ENCODE results near the gene DOCK4.

The DOCK4 gene

DNA sequence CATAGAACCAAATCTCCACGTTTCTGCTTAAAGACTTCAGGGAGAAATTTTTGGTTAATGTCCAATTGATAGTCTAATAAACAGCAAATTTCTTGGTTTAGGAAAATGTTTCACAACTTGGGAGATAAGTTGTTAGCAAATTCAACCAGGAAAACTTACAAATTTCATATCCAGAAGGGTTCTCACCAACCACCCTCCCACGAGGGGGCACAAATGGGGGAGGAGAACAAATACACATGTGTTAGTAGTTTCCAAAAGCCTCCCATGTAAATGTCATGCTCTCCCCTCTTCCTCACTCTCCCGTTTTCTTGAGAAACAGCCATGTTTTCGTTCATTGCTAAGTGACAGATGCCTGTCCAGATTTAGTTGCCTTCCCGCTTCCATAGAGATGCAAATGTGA is 10.5 kb downstream of the DOCK4 start:
- no peak for ATAC-seq (replicated peaks)

DNA sequence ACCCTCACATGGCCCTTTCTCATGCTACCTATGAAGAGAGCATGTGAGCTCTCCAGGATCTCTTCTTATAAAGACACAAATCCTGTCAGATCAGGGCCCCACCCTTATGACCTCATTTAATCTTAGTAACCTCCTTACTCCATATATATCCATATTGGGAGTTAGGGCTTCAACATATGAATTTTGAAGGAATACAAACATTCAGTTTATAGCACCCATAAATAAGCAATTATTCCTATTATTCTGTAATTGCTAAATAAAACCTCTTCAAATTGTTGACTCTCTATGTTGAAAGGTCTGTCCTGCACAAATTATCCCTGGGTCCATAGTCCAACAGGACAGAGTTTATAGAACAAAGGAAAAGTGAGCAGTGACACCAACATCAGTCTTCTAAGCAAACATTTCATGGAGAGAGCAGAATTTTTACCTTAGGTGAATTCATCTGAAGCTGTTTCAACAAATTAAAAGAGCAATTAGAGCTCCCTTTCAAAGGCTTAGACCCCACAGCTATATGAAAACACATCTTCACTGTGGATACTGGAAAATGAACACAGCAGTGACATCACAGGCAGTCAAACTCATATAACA is 12.2 kb downstream of the DOCK4 start:
- Mint-ChIP-seq H3K4me1 (ENCODE audit: low read depth in 2 of 2) (no peaks in the 10 kb centered on the region), H3K9me3 (no peaks in the 10 kb centered on the region), H3K27ac (no peak overlapping the region), H3K27me3 (peaks cover 68 to 70% of the 10 kb centered on the region in 2 donors), H3K36me3 (ENCODE audit: insufficient read depth) (no peaks in the 10 kb centered on the region), H3K4me3 (no peak overlapping the region)
- ATAC-seq (replicated peaks) (no peak), DNase-seq (no peak)

More for the DNA sequence above, 10.5 kb downstream of the DOCK4 start:
- Mint-ChIP-seq H3K4me3 (no peak overlapping the region), H3K36me3 (ENCODE audit: insufficient read depth) (no peaks in the 10 kb centered on the region), H3K9me3 (no peaks in the 10 kb centered on the region), H3K27ac (no peak overlapping the region), H3K27me3 (peaks cover 70 to 74% of the 10 kb centered on the region in 2 donors), H3K4me1 (ENCODE audit: low read depth in 2 of 2) (no peaks in the 10 kb centered on the region)
- DNase-seq, result no peak

DNA sequence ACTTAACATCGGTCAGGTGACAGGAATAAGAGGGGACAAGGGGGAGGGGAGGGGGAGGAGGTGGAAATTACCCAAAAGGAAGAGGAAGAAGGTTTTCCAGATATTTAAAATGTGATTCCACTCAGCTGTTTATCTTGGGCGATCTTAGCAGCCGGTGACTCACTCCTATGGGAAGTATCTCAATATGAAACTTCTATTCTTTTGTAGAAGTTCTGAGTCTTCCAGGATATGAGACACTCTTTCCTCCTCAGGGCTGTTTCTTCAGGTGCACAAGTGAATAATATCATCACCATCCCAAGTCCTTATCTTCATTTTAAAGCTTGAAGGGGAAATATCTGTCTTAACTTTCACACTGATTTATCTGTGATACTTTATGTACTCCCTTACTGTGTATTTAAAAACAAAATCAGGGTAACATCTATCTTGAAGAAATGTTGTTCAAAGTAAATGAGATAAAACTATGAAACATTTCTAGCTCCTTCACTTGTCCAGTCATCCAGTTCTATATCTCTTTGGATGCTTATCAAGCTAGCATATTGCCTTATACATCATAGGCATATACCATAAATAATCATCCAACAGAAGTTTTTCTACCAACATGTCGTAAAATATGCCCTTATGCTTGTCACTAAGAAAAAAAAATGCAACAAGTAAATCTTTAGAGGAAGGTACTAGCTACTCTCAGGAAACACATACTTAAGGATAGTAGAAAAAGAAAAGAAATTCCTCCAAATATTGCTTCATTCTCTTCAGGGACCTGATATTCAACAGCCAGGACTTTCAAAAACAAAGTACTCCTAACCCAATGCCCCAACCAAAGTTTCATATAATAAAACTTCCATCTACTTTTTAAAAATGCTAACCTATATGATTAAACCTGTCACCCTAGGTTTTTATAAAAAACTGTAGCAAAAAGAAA is 13.7 kb downstream of the DOCK4 start:
- no peak for ATAC-seq (replicated peaks)

DNA sequence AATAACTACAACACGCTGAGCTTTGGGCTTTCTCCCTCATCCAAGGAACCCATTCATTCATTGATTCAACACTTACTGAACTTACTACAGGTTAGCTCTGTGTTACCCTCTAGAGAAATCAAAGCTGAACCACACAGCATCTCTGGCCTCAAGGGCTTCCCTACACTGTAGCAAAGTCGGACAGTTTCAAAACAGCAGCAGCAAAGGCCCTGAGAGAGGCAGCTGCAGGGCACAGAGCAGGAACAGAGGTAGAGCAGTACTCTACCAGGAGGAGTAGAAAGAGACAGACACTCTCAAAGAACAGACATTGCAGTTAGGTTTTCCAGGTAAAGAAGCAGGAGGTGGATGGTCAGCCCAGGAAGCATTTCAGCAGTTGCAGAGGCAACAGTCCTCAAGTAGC is 16.1 kb downstream of the DOCK4 start:
- Mint-ChIP-seq H3K9me3 (no peaks in the 10 kb centered on the region), H3K4me1 (ENCODE audit: low read depth in 2 of 2) (no peaks in the 10 kb centered on the region), H3K36me3 (ENCODE audit: insufficient read depth) (no peaks in the 10 kb centered on the region), H3K4me3 (no peak overlapping the region), H3K27ac (no peak overlapping the region), H3K27me3 (peaks cover 33 to 35% of the 10 kb centered on the region in 2 donors)
- no peak for DNase-seq
- ATAC-seq (replicated peaks), result no peak

More for the DNA sequence above, 13.7 kb downstream of the DOCK4 start:
- DNase-seq, result no peak
- H3K4me1 Mint-ChIP-seq (ENCODE audit: low read depth in 2 of 2), result no peaks in the 10 kb centered on the region
- no peak overlapping the region for H3K27ac Mint-ChIP-seq
- H3K36me3 Mint-ChIP-seq (ENCODE audit: insufficient read depth), result no peaks in the 10 kb centered on the region
- no peaks in the 10 kb centered on the region for H3K9me3 Mint-ChIP-seq
- H3K27me3 Mint-ChIP-seq, result peaks cover 54 to 56% of the 10 kb centered on the region in 2 donors
- no peak overlapping the region for H3K4me3 Mint-ChIP-seq

DNA sequence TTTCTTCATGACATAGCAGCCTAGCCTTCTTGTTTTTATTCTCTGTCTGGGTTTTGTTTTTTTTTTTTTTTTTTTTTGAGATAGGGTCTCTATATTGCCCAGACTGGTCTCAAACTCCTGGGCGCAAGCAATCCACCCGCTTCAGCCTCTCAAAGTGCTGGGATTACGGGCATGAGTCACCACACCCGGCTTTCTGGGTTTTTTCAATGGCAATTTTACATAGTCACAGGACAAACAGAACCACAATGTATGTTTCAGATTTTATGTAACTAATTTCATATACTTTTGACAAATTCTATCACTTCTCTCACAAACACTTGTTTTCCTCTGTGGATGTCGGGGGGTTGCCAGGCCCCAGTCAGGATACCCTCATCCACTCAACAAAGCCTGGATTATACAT is 16.5 kb downstream of the DOCK4 start:
- H3K36me3 Mint-ChIP-seq (ENCODE audit: insufficient read depth), result no peaks in the 10 kb centered on the region
- no peaks in the 10 kb centered on the region for H3K9me3 Mint-ChIP-seq
- H3K4me1 Mint-ChIP-seq (ENCODE audit: low read depth in 2 of 2), result no peaks in the 10 kb centered on the region
- H3K27me3 Mint-ChIP-seq, result peaks cover 36% of the 10 kb centered on the region in 2 donors
- ATAC-seq (replicated peaks), result no peak
- H3K27ac Mint-ChIP-seq, result no peak overlapping the region
- DNase-seq, result no peak
- no peak overlapping the region for H3K4me3 Mint-ChIP-seq

DNA sequence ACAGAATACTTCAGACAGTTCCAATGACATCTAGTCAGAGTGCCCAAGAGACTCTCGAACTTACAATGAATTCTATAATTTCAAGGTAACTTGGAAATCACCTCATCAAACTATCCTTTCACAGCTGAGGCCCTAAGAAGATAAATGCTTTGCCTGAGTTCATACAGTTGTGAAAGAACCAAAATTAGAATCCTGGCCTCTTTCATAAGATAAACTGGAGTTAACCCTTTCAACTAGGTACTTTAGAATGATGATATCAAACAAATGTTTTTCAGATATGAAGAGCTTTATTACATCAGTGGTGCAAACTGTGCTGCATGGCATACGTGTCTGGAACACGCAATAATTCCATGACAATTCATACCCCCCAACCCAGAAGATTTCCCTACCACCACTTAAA is 17.9 kb downstream of the DOCK4 start:
- Mint-ChIP-seq H3K36me3 (ENCODE audit: insufficient read depth) (no peaks in the 10 kb centered on the region), H3K27ac (no peak overlapping the region), H3K4me3 (no peak overlapping the region), H3K9me3 (no peaks in the 10 kb centered on the region), H3K4me1 (ENCODE audit: low read depth in 2 of 2) (no peaks in the 10 kb centered on the region), H3K27me3 (peaks cover 28 to 35% of the 10 kb centered on the region in 2 donors)
- no peak for DNase-seq
- no peak for ATAC-seq (replicated peaks)

DNA sequence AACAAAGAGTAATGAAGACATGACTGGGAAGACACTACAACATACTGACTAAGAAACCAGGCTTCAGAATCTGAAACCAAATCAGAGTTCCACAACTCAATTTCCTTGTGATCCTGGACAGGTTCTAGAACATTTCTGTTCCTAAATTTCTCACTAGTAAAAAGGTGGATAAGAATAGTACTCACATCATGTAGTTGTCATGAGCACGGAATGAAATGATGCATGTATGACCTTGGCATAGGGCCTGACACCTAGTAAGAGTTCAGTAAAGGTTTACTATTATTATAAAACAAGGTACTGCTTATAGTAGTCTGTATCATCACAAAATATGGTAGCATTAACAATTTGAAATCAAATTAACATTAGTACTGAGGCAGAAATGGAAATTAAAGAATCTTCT is 19.9 kb downstream of the DOCK4 start:
- Mint-ChIP-seq H3K4me3 (no peak overlapping the region), H3K27ac (no peak overlapping the region)

DNA sequence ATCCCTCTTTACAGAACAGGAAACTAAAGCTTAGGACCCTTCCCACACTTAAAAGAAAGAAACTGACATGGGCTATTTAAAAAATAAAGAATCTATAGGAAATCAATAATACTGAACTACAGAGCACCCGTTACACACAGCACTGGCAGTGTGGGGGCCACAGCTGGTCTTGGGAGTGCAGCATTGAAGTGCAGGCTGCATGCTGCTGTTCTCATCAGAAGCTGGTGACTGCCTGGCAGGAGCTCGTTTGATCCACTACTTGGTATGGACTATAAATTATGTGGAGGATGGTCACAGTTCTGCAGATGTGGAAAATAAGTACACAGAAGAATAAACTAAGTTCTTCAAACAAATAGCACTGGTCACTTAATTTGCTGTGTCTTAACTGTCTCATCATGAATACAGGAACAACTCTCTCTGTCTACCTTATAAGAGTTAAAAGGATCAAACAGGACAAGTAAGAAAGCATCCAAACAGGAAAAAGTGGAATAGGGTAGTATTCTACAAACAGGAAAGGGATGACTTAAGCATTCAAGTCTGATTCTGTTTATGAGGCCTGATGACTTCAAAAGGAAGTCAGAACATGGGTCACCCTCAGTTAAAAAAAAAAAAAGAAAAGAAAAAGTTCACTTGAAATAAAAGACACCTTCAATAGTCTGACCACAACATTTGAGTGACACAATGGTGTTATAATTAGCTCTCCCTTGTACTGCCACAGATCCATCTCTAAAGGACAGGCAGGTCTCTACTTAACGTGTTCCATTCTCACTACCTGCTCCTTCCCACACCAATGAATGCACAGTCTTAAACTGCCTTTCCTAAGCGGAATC is 21.0 kb downstream of the DOCK4 start:
- H3K27me3 Mint-ChIP-seq, result peaks cover 22 to 28% of the 10 kb centered on the region in 2 donors
- DNase-seq, result no peak
- H3K36me3 Mint-ChIP-seq (ENCODE audit: insufficient read depth), result no peaks in the 10 kb centered on the region
- no peaks in the 10 kb centered on the region for H3K4me1 Mint-ChIP-seq (ENCODE audit: low read depth in 2 of 2)
- no peaks in the 10 kb centered on the region for H3K9me3 Mint-ChIP-seq
- H3K4me3 Mint-ChIP-seq, result no peak overlapping the region
- no peak for ATAC-seq (replicated peaks)
- no peak overlapping the region for H3K27ac Mint-ChIP-seq

More for the DNA sequence above, 19.9 kb downstream of the DOCK4 start:
- H3K4me1 Mint-ChIP-seq (ENCODE audit: low read depth in 2 of 2), result no peaks in the 10 kb centered on the region
- no peaks in the 10 kb centered on the region for H3K36me3 Mint-ChIP-seq (ENCODE audit: insufficient read depth)
- DNase-seq, result no peak
- no peak for ATAC-seq (replicated peaks)
- H3K9me3 Mint-ChIP-seq, result no peaks in the 10 kb centered on the region
- H3K27me3 Mint-ChIP-seq, result peaks cover 31% of the 10 kb centered on the region in 2 donors

DNA sequence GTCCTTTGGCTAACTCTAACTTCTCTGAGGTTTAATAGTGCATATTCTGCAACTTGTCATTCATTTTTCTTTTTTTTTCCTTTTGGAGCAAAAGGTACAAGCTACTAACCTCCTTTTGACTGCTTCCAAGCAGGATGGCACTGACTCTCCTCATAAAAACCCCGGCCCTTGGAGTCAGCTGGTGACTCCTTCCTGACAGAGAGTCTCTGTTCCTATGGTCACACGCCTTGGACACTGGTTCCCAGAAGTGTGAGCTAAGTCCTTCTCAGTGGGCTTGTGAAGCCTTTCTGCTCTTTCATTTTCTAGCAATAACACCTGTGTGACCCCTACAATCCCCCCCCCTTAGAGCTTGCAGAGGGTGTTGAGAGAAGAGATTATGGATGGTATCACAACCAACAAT is 21.7 kb downstream of the DOCK4 start:
- Mint-ChIP-seq H3K9me3 (no peaks in the 10 kb centered on the region), H3K4me3 (no peak overlapping the region), H3K27ac (no peak overlapping the region), H3K36me3 (ENCODE audit: insufficient read depth) (no peaks in the 10 kb centered on the region), H3K4me1 (ENCODE audit: low read depth in 2 of 2) (no peaks in the 10 kb centered on the region), H3K27me3 (peaks cover 18 to 20% of the 10 kb centered on the region in 2 donors)
- no peak for ATAC-seq (replicated peaks)
- no peak for DNase-seq

DNA sequence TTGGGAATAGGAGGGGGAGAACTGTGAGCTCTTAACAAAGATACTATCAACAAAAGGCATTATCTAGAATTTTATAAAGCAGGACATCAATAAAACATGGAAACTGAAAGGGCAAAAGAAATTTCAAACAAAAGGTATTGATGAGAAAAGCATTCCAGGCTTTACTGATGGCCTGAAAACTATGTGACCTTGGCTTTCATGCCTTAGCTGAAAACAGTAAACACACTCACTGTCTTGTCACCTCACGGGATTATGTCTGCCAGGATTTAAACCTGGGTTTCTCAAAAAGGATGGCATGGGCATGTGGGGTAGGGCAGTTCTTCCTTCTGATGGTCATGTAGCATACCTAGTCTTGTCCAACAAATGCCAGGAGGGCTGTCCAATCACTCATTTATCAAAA is 22.9 kb downstream of the DOCK4 start:
- Mint-ChIP-seq H3K4me1 (ENCODE audit: low read depth in 2 of 2) (no peaks in the 10 kb centered on the region), H3K4me3 (no peak overlapping the region), H3K36me3 (ENCODE audit: insufficient read depth) (no peaks in the 10 kb centered on the region), H3K27ac (no peak overlapping the region), H3K27me3 (peaks cover 20 to 24% of the 10 kb centered on the region in 2 donors), H3K9me3 (no peaks in the 10 kb centered on the region)
- ATAC-seq (replicated peaks) (no peak), DNase-seq (no peak)

DNA sequence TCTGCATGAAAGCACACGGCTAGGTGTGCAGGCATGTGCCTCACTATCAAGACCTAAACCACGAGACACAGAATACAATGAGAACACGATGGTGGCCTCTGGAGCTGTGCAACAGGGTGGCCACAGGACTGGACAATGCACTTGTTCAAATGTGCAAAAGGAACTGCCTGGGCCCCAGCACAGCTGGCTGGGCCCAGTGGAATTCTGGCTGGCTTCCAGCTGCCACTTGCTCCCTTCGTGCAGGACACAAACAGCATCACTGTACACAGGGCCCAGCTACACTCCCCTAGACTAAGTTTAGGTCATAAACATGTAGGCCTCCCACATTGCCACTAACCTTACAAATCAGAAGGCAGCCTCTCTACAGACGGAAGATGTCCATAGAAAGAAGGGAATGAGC is 23.4 kb downstream of the DOCK4 start:
- H3K4me3 Mint-ChIP-seq, result no peak overlapping the region
- ATAC-seq (replicated peaks), result no peak
- H3K4me1 Mint-ChIP-seq (ENCODE audit: low read depth in 2 of 2), result no peaks in the 10 kb centered on the region
- no peak overlapping the region for H3K27ac Mint-ChIP-seq
- H3K36me3 Mint-ChIP-seq (ENCODE audit: insufficient read depth), result no peaks in the 10 kb centered on the region
- no peak for DNase-seq
- H3K27me3 Mint-ChIP-seq, result peaks cover 24 to 29% of the 10 kb centered on the region in 2 donors
- no peaks in the 10 kb centered on the region for H3K9me3 Mint-ChIP-seq

DNA sequence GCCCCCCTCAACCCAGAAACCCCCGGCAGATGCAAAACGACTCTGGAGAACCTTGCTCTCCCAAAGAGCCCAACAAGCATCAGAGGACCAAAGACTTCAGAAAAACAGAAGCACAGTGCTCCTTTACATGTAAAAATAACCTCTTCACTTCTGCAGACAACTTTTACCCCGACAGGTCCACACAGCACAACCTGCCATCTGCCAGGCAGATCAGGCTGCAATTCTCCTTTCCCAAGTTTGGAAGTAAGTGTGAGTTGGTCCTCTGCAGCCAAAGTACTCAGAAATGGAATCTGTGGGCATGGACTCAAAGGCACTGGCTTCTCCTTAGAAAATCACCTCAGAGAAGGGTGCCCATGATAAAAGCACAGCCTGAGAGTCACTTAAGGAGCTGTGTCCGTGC is 26.0 kb downstream of the DOCK4 start:
- ATAC-seq (replicated peaks) (no peak), DNase-seq (no peak)
- no peaks in the 10 kb centered on the region for H3K4me1 Mint-ChIP-seq (ENCODE audit: low read depth in 2 of 2)
- H3K36me3 Mint-ChIP-seq (ENCODE audit: insufficient read depth), result no peaks in the 10 kb centered on the region
- no peak overlapping the region for H3K27ac Mint-ChIP-seq
- no peaks in the 10 kb centered on the region for H3K9me3 Mint-ChIP-seq
- H3K4me3 Mint-ChIP-seq, result no peak overlapping the region
- peaks cover 41 to 52% of the 10 kb centered on the region in 2 donors for H3K27me3 Mint-ChIP-seq

DNA sequence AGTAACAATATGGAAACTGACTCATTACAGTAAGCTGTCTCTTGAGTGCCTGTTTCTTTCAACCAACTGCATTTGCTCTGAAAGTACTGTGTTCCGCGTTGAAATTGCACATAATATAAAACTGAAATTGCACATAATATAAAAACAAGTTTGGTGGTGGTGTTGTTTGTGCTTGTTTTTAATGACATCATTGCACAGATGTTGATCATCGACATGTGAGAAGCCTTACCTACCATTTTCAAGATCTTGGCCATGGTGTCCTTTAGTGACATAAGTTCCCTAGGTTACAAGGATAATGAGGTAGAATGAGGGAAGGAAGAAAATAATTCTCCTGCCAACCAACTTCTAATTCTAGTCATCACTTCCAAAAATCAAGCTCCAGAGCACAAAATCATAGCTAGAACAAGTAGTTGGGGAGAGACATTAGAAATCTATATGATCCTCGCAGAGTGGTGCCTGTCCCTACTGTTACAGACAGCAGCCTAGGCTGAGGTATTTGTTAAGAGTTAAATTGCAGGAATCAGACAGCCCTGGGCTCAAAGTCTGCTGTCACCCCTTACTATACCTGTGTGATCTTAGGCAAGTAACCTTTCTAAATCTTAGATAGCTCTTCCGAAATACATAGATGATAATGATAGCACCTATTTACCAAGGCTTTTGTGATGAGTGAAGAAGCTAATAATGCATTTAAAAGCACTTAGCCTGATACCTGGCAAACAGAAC is 29.3 kb downstream of the DOCK4 start:
- H3K27ac Mint-ChIP-seq, result no peak overlapping the region
- no peaks in the 10 kb centered on the region for H3K4me1 Mint-ChIP-seq (ENCODE audit: low read depth in 2 of 2)
- ATAC-seq (replicated peaks) (no peak), DNase-seq (no peak)
- peaks cover 47 to 67% of the 10 kb centered on the region in 2 donors for H3K27me3 Mint-ChIP-seq
- H3K36me3 Mint-ChIP-seq (ENCODE audit: insufficient read depth), result no peaks in the 10 kb centered on the region
- no peaks in the 10 kb centered on the region for H3K9me3 Mint-ChIP-seq
- no peak overlapping the region for H3K4me3 Mint-ChIP-seq
